Stomach (tissue), 9 donors: Measurements from ENCODE around the gene ADSS2. TPM values are rescaled to one million over a fixed set of nuclear protein-coding genes. Genes with fewer than 3 reads are reported as not detected.
A peak's percentile ranks its signal among the peaks of the same experiment; 100 is the strongest.

ENCODE experiments used
- DNase-seq, 2 donors: peaks; one replicate each; pipeline versions ENCODE4 v3.0.0 to v3.0.0-alpha.2; 2013 to 2019
- H3K27ac ChIP-seq, 5 donors: fragments of 200-600 bp in 4 of 5; sonication (generic) in 4 of 5; one replicate each; pipeline ENCODE4 v1.5.1; 2013 to 2019; ENCODE audit warnings: mild to moderate bottlenecking in 1 of 5, moderate library complexity in 1 of 5
- H3K27me3 ChIP-seq, 3 donors: fragments of 200-600 bp; sonication (generic); one replicate each; pipeline ENCODE4 v1.5.1; 2017 to 2019; ENCODE audit warnings: mixed run types in 1 of 3
- H3K36me3 ChIP-seq, 4 donors: fragments of 200-600 bp; sonication (generic); 1 replicate in 3 of 4; 2 replicates in 1 of 4; pipeline ENCODE4 v1.5.1; 2016 to 2019
- H3K4me1 ChIP-seq, 4 donors: fragments of 200-600 bp; sonication (generic); one replicate each; pipeline ENCODE4 v1.5.1; 2016 to 2019
- H3K4me3 ChIP-seq, 4 donors: fragments of 200-600 bp; sonication (generic) in 3 of 4; one replicate each; pipeline ENCODE4 v1.5.1; 2016 to 2019; ENCODE audit warnings: mild to moderate bottlenecking in 1 of 4
- H3K9me3 ChIP-seq, 4 donors: fragments of 200-600 bp; sonication (generic); one replicate each; pipeline ENCODE4 v1.5.1; 2016 to 2019
- EP300 ChIP-seq: sonication (generic); formaldehyde crosslinking; IDR thresholded peaks from one replicate; pipeline ENCODE4 v1.6.1; 2017; ENCODE audit warnings: antibody characterized with exemption
- POLR2A ChIP-seq, 4 donors: fragments of 450-650 bp; IDR thresholded peaks; one replicate each; pipeline ENCODE4 v1.6.1; 2016; ENCODE audit warnings: antibody characterized with exemption in 4 of 4, control low read depth in 2 of 4, mild to moderate bottlenecking in 1 of 4, moderate library complexity in 1 of 4
- POLR2AphosphoS5 ChIP-seq, 3 donors: sonication (generic); formaldehyde crosslinking; IDR thresholded peaks; one replicate each; pipeline ENCODE4 v1.6.1; 2016; ENCODE audit warnings: antibody characterized with exemption in 3 of 3
- WGBS, 5 donors: extraction: QIAGEN DNeasy Blood & Tissue Kit in 3 of 5; methylation state at CpG; one replicate each; pipeline versions ENCODE4 v1.1.5 to v1.1.7; 2013 to 2018; 5-methylcytosine and 5-hydroxymethylcytosine counted together
- intact Hi-C: fragments of 100-400 bp; cut with DNase I; formaldehyde crosslinking; loops from one replicate; pipeline ENCODE4 v1.15.1; 2023; ENCODE audit warnings: low total_unique reads
- polyA plus RNA-seq, 3 donors: library from polyadenylated mRNA; stranded (reverse); fragments of 200-250 nt; gene quantifications; one replicate each; pipeline ENCODE4 v1.2.3, GENCODE V29; 2013
- total RNA-seq, 5 donors: library from RNA; depleted of rRNA; stranded (reverse); fragments of >200 nt; gene quantifications; one replicate each; pipeline versions ENCODE4 v1.1.0 to v1.2.3, GENCODE V29; 2014 to 2016
- TF ChIP-seq, protein P1 (sequence below), 7 experiments: fragments of 450-650 bp in 4 of 7; fragments of 200-600 bp in 3 of 7; sonication (generic) in 3 of 7; IDR thresholded peaks; one replicate each; pipeline ENCODE4 v1.5.1; 2016 to 2019; ENCODE audit warnings: antibody characterized with exemption in 7 of 7, control low read depth in 2 of 7, mild to moderate bottlenecking in 1 of 7
- donor health status: healthy with polysubstance abuse.
- donor health status: Bipolar disorder and iron deficiency.
- donor health status: healthy.

The ADSS2 gene
- total and polyA plus RNA-seq, 8 donors: 20.1 to 99.3 (median 43.5) TPM

DNA sequence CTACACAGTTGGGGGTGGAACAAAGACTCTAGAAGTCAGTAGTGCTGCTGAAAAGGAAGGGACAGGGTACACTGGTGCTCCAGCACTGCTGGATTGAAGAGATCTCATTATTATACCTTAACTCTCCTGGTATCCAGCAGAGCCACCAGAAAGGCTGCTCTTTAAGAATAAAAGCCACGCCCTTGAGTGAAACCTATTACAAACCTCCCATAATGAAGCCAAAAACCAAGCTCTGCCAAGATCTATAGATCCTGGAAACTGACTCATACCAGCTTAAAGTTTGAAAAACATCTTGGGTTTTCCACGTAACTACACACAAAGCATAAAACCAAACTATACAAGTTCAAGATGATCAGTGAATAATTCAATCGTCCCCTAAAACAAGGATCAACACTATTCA lies 38.0 kb downstream of the ADSS2 start:
- H3K4me1 ChIP-seq: no peaks in the 10 kb centered on the region
- no peak overlapping the region for H3K4me3 ChIP-seq
- WGBS, 5 donors: 88 to 98% (median 98%) methylated on average over 3 of the region's 3 CpGs
- H3K9me3 ChIP-seq: no peaks in the 10 kb centered on the region
- DNase-seq: no peak
- intact Hi-C loops: no loop called here
- H3K27ac ChIP-seq: no peak overlapping the region
- H3K27me3 ChIP-seq: no peaks in the 10 kb centered on the region
- peaks cover 68 to 100% (median 99%) of the 10 kb centered on the region in 4 donors for H3K36me3 ChIP-seq
- TF ChIP-seq EP300 (no peak), POLR2AphosphoS5 (IDR thresholded peaks at IDR 0.05) (no peak), POLR2A (IDR thresholded peaks at IDR 0.05) (no peak)
- TF ChIP-seq, protein P1, sequence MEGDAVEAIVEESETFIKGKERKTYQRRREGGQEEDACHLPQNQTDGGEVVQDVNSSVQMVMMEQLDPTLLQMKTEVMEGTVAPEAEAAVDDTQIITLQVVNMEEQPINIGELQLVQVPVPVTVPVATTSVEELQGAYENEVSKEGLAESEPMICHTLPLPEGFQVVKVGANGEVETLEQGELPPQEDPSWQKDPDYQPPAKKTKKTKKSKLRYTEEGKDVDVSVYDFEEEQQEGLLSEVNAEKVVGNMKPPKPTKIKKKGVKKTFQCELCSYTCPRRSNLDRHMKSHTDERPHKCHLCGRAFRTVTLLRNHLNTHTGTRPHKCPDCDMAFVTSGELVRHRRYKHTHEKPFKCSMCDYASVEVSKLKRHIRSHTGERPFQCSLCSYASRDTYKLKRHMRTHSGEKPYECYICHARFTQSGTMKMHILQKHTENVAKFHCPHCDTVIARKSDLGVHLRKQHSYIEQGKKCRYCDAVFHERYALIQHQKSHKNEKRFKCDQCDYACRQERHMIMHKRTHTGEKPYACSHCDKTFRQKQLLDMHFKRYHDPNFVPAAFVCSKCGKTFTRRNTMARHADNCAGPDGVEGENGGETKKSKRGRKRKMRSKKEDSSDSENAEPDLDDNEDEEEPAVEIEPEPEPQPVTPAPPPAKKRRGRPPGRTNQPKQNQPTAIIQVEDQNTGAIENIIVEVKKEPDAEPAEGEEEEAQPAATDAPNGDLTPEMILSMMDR (IDR thresholded peaks at IDR 0.05): no peak

DNA sequence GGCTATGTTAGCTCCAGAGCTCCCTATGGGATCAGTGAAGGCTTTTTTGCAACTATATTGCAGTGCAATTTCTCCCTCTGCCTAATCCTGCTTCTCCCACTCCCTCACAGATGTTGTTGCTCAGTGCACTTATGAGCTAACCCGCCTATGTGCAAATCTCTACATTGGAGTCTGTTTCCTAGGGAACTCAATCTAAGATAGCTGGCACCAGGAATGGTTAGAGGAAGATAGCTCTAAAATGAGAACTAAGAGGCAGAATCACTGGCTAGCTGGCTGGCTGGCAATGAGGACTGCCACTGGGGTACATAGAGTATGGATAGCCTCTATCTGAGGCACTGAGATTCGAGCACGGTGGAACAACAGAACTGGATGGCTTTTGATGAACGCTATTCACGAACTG lies 39.5 kb downstream of the ADSS2 start:
- H3K27me3 ChIP-seq: no peaks in the 10 kb centered on the region
- intact Hi-C loops: no loop called here
- no peaks in the 10 kb centered on the region for H3K9me3 ChIP-seq
- H3K36me3 ChIP-seq: peaks cover 61 to 100% (median 99%) of the 10 kb centered on the region in 4 donors
- no peak overlapping the region for H3K4me3 ChIP-seq
- no peaks in the 10 kb centered on the region for H3K4me1 ChIP-seq
- no peak for TF ChIP-seq POLR2AphosphoS5 (IDR thresholded peaks at IDR 0.05)
- TF ChIP-seq, protein P1 (IDR thresholded peaks at IDR 0.05): no peak
- no peak for TF ChIP-seq EP300
- TF ChIP-seq POLR2A (IDR thresholded peaks at IDR 0.05): no peak
- no peak overlapping the region for H3K27ac ChIP-seq
- 97 to 100% (median 99%) methylated on average over 5 of the region's 5 CpGs for WGBS, 5 donors
- no peak for DNase-seq

- Histone ChIP-seq H3K4me1 (no peaks in the 10 kb centered on the region), H3K27me3 (no peaks in the 10 kb centered on the region), H3K27ac (peak overlapping the region in 1 of 5 donors; percentile 55), H3K4me3 (no peak overlapping the region), H3K36me3 (peaks cover 38 to 94% (median 93%) of the 10 kb centered on the region in 4 donors), H3K9me3 (no peaks in the 10 kb centered on the region)
- intact Hi-C loops: no loop called here
- WGBS, 5 donors: 71 to 76% (median 72%) methylated on average over 2 of the region's 2 CpGs
- DNase-seq: no peak
- TF ChIP-seq, protein P1 (IDR thresholded peaks at IDR 0.05): no peak
- TF ChIP-seq EP300 (no peak), POLR2A (IDR thresholded peaks at IDR 0.05) (no peak), POLR2AphosphoS5 (IDR thresholded peaks at IDR 0.05) (no peak)
These were observed 42.0 kb downstream of the ADSS2 start for GRCh38 chr1:244409701-244410100.

DNA sequence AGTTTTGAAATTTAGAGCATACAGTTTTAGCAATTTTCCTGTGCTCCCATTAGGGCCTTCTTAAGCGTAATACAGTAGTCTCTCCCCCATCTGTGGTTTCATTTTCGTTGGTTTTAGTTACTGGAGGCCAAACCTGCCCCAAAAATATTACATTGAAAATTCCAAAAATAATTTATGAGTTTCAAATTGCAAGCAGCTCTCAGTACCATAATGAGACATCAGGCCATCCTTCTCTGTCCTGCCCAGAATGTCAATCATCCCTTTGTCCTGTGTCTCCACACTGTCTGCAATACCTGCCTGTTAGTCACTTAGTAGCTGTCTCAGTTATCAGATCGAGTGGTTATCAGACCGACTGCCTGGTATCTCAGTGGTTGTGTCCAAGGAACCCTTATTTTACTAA lies 45.4 kb downstream of the ADSS2 start:
- Histone ChIP-seq H3K36me3 (peaks cover 12 to 93% (median 91%) of the 10 kb centered on the region in 4 donors), H3K4me3 (no peak overlapping the region), H3K9me3 (peaks cover 0 to 12% (median 9%) of the 10 kb centered on the region in 4 donors), H3K27ac (peak overlapping the region in 1 of 5 donors; percentile 23), H3K4me1 (no peaks in the 10 kb centered on the region), H3K27me3 (no peaks in the 10 kb centered on the region)
- WGBS, 5 donors: 76 to 81% (median 78%) methylated on average over 4 of the region's 4 CpGs
- no peak for DNase-seq
- intact Hi-C loops: no loop called here
- TF ChIP-seq POLR2A (IDR thresholded peaks at IDR 0.05) (no peak), POLR2AphosphoS5 (IDR thresholded peaks at IDR 0.05) (no peak), EP300 (no peak)
- TF ChIP-seq, protein P1 (IDR thresholded peaks at IDR 0.05): no peak
